K562 (cell line): Measurements from ENCODE around the gene CD300LG. TPM values are rescaled to one million over a fixed set of nuclear protein-coding genes. Genes with fewer than 3 reads are reported as not detected.

Experiments used
- GTF2B ChIP-seq: IDR thresholded peaks from 2 replicates; pipeline ENCODE4 v1.6.1; 2011; ENCODE audit not compliant: insufficient read length; ENCODE audit errors: extremely low read depth
- HNRNPH1 ChIP-seq: fragments of 200-400 bp; formaldehyde crosslinking; optimal IDR thresholded peaks from 2 replicates; pipeline ENCODE3; 2017; ENCODE audit warnings: low read depth, mild to moderate bottlenecking, low read length, moderate library complexity
- PCBP2 ChIP-seq: fragments of 200-400 bp; formaldehyde crosslinking; IDR thresholded peaks from 2 replicates; pipeline ENCODE4 v1.6.1; 2018; ENCODE audit warnings: low read length, low read depth, mild to moderate bottlenecking, moderate library complexity; ENCODE audit not compliant: poor library complexity, severe bottlenecking
- USF1 ChIP-seq: sonication (generic); formaldehyde crosslinking; IDR thresholded peaks from 2 replicates; pipeline ENCODE4 v1.9.0; 2022; ENCODE audit warnings: mild to moderate bottlenecking, missing genetic modification reagents
- ZBTB5 ChIP-seq: fragments of 450-650 bp; IDR thresholded peaks from 2 replicates; pipeline ENCODE4 v1.6.1; 2017; ENCODE audit warnings: antibody characterized with exemption
- ZNF318 ChIP-seq, 2 experiments: fragments of 450-650 bp; IDR thresholded peaks; 2 replicates each; pipeline ENCODE4 v1.6.1; 2016; ENCODE audit warnings: mild to moderate bottlenecking in 2 of 2, borderline replicate concordance in 1 of 2, low read depth in 1 of 2, moderate library complexity in 1 of 2
- ZNF444 ChIP-seq: fragments of 250-450 bp; sonication (Bioruptor Pico); IDR thresholded peaks from 2 replicates; pipeline ENCODE4 v1.4.0; 2020; ENCODE audit warnings: mild to moderate bottlenecking, moderate library complexity
- polyA plus RNA-seq, 8 experiments: library from polyadenylated mRNA; depleted of rRNA in 4 of 8; stranded (reverse) in 5 of 8; unstranded in 3 of 8; fragments of >200 nt; fragmentation: Nextera tagmentation in 2 of 8; fragmentation: Illumina TruSeq in 1 of 8; extraction: Ambion mirVana in 2 of 8; extraction: Trizol in 1 of 8; gene quantifications; 2 replicates each; pipeline versions ENCODE4 v1.2.1 to v1.2.3, GENCODE V29; 2011 to 2014; ENCODE audit warnings: inconsistent platforms in 1 of 8, missing spikeins in 1 of 8
- total RNA-seq, 7 experiments: library from RNA; depleted of rRNA in 6 of 7; stranded (reverse); fragments of >200 nt in 6 of 7; fragmentation: Illumina TruSeq in 2 of 7; extraction: Trizol in 2 of 7; gene quantifications; 2 replicates each; pipeline versions ENCODE4 v1.2.1 to v1.2.3, GENCODE V29; 2011 to 2021; ENCODE audit warnings: low replicate concordance in 1 of 7

The CD300LG gene
- total and polyA plus RNA-seq, 9 of the 15 experiments (the other 6 are each of a cell fraction or from before 2014, with no cell fraction given) = not detected

- no peak for TF ChIP-seq ZNF318 (IDR thresholded peaks at IDR 0.05; ENCODE audit: borderline replicate concordance in 1 of 2, low read depth in 1 of 2)
- no peak for TF ChIP-seq PCBP2
- TF ChIP-seq GTF2B = no peak
- no peak for TF ChIP-seq HNRNPH1
- TF ChIP-seq ZNF444 = no peak
- TF ChIP-seq ZBTB5 = no peak
- no peak for TF ChIP-seq USF1
Observed at GRCh38 chr17:43826206-43826605, 20.8 kb upstream of the CD300LG start (continued).
